ENCODE data around the gene NUCKS1.

Gene NUCKS1

GRCh38 chr1:205739348-205740160, 10.4 kb downstream of the NUCKS1 start:
- CTCF ChIA-PET = interaction anchor here (0.7 to 1.3 kb wide), 4 partner anchors 9 to 1563 kb away, joined by 3 to 7 read pairs (median 4); no protein-coding TSS in a partner anchor
- TF ChIP-seq ZNF384 (IDR thresholded peaks at IDR 0.05) (peak; percentile 99), SUZ12 (IDR thresholded peaks at IDR 0.05) (no peak), BHLHE40 (IDR thresholded peaks at IDR 0.05; ENCODE audit: borderline replicate concordance) (no peak), L3MBTL2 (conservative IDR thresholded peaks at IDR 0.05) (no peak), FOXK2 (IDR thresholded peaks at IDR 0.05) (no peak), ELF4 (IDR thresholded peaks at IDR 0.05) (no peak), SP1 (IDR thresholded peaks at IDR 0.05) (no peak), LEF1 (IDR thresholded peaks at IDR 0.05; ENCODE audit: borderline replicate concordance) (no peak), PKNOX1 (IDR thresholded peaks at IDR 0.05) (no peak)
- DNase-seq (ENCODE audit: extremely low spot score) = no peak
- POLR2A ChIA-PET = interaction anchor here (1.6 kb wide), 1 partner anchor 10 kb away, joined by 6 read pairs; the partner anchor contains the start of gene NUCKS1

DNA sequence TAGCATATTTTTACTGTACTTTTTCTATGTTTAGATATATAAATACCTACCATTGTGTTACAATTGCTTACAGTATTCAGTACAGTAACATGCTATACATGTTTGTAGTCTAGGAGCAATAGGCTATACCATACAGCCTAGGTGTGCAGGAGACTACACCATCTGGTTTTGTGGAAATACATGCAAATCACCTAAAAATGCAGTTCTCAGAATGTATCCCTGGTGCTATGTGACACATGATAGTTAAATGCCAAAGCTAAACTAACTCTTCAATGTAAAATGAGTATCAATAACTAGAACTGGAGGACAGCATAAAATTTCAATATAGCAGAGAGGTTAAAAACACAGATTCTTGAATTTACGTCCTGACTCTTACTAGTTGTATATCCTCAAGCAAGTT, 14.8 kb downstream of the NUCKS1 start:
- CTCF ChIA-PET = no interaction called here
- no peak for DNase-seq (ENCODE audit: extremely low spot score)
- POLR2A ChIA-PET = no interaction called here
- TF ChIP-seq ELF4 (IDR thresholded peaks at IDR 0.05) (no peak), LEF1 (IDR thresholded peaks at IDR 0.05; ENCODE audit: borderline replicate concordance) (no peak), HDGF (IDR thresholded peaks at IDR 0.05; ENCODE audit: borderline replicate concordance) (no peak), FOXK2 (IDR thresholded peaks at IDR 0.05) (no peak), PKNOX1 (IDR thresholded peaks at IDR 0.05) (no peak), NFRKB (IDR thresholded peaks at IDR 0.05) (no peak), TARDBP (IDR thresholded peaks at IDR 0.05) (no peak), SUZ12 (IDR thresholded peaks at IDR 0.05) (no peak), CTBP1 (IDR thresholded peaks at IDR 0.05; ENCODE audit: borderline replicate concordance) (no peak), SP1 (IDR thresholded peaks at IDR 0.05) (no peak), BHLHE40 (IDR thresholded peaks at IDR 0.05; ENCODE audit: borderline replicate concordance) (no peak)

GRCh38 chr1:205733438-205734175, 16.4 kb downstream of the NUCKS1 start:
- POLR2A ChIA-PET = interaction anchor here (0.9 kb wide), 1 partner anchor 13 kb away, joined by 3 read pairs; no protein-coding TSS in a partner anchor
- DNase-seq (ENCODE audit: extremely low spot score) = no peak
- TF ChIP-seq L3MBTL2 (conservative IDR thresholded peaks at IDR 0.05) (no peak), PKNOX1 (IDR thresholded peaks at IDR 0.05) (no peak), ELF4 (IDR thresholded peaks at IDR 0.05) (no peak), FOXA1 (IDR thresholded peaks at IDR 0.05) (no peak), LEF1 (IDR thresholded peaks at IDR 0.05; ENCODE audit: borderline replicate concordance) (no peak), HDGF (IDR thresholded peaks at IDR 0.05; ENCODE audit: borderline replicate concordance) (no peak), TARDBP (IDR thresholded peaks at IDR 0.05) (no peak), SP1 (IDR thresholded peaks at IDR 0.05) (no peak), CTBP1 (IDR thresholded peaks at IDR 0.05; ENCODE audit: borderline replicate concordance) (no peak), ARNT (IDR thresholded peaks at IDR 0.05) (no peak), NFRKB (IDR thresholded peaks at IDR 0.05) (no peak), FOXK2 (IDR thresholded peaks at IDR 0.05) (no peak), ZNF384 (IDR thresholded peaks at IDR 0.05) (no peak), FOXM1 (IDR thresholded peaks at IDR 0.05; ENCODE audit: borderline replicate concordance) (no peak), BHLHE40 (IDR thresholded peaks at IDR 0.05; ENCODE audit: borderline replicate concordance) (no peak), SUZ12 (IDR thresholded peaks at IDR 0.05) (no peak)
- CTCF ChIA-PET = no interaction called here

- TF ChIP-seq ZNF384 (IDR thresholded peaks at IDR 0.05) (no peak), CTBP1 (IDR thresholded peaks at IDR 0.05; ENCODE audit: borderline replicate concordance) (no peak), NFRKB (IDR thresholded peaks at IDR 0.05) (no peak), FOXA1 (IDR thresholded peaks at IDR 0.05) (no peak), ARNT (IDR thresholded peaks at IDR 0.05) (no peak), PKNOX1 (IDR thresholded peaks at IDR 0.05) (no peak), FOXM1 (IDR thresholded peaks at IDR 0.05; ENCODE audit: borderline replicate concordance) (no peak), SP1 (IDR thresholded peaks at IDR 0.05) (no peak), BHLHE40 (IDR thresholded peaks at IDR 0.05; ENCODE audit: borderline replicate concordance) (no peak), FOXK2 (IDR thresholded peaks at IDR 0.05) (no peak), LEF1 (IDR thresholded peaks at IDR 0.05; ENCODE audit: borderline replicate concordance) (no peak), L3MBTL2 (conservative IDR thresholded peaks at IDR 0.05) (no peak), SUZ12 (IDR thresholded peaks at IDR 0.05) (no peak), HDGF (IDR thresholded peaks at IDR 0.05; ENCODE audit: borderline replicate concordance) (no peak)
- no peak for DNase-seq (ENCODE audit: extremely low spot score)
- ChIA-PET POLR2A (no interaction called here), CTCF (interaction anchor here (1.0 to 1.3 kb wide), 2 partner anchors 16 to 72 kb away, joined by 3 to 4 read pairs; no protein-coding TSS in a partner anchor)
These were observed 19.9 kb downstream of the NUCKS1 start for GRCh38 chr1:205729945-205730610.

Data from HEK293T (cell line).